Ovary (tissue), 9 donors: ENCODE data around the gene C22orf15. TPM values are rescaled to one million over a fixed set of nuclear protein-coding genes. Genes with fewer than 3 reads are reported as not detected.

ENCODE experiments used
- DNase-seq, 5 donors: peaks; one replicate each; pipeline ENCODE4 v3.0.0-alpha.2; 2019 to 2020
- H3K27ac ChIP-seq, 2 donors: fragments of 200-600 bp; one replicate each; pipeline versions ENCODE4 v1.5.1 to v1.8.0; 2019 to 2022
- H3K27me3 ChIP-seq: fragments of 200-600 bp; one replicate; pipeline ENCODE4 v1.8.0; 2022
- H3K36me3 ChIP-seq: fragments of 200-600 bp; sonication (generic); one replicate; pipeline ENCODE4 v1.5.1; 2019
- H3K4me1 ChIP-seq: one replicate; pipeline ENCODE4 v1.8.1; 2013; ENCODE audit warnings: mild to moderate bottlenecking, moderate library complexity; ENCODE audit not compliant: insufficient read depth
- H3K4me3 ChIP-seq: fragments of 200-600 bp; sonication (generic); one replicate; pipeline ENCODE4 v1.5.1; 2017
- H3K9me3 ChIP-seq, 2 donors: fragments of 200-600 bp in 1 of 2; sonication (generic) in 1 of 2; one replicate each; pipeline versions ENCODE4 v1.5.1 to v1.8.1; 2013 to 2019; ENCODE audit warnings: mild to moderate bottlenecking in 1 of 2, moderate library complexity in 1 of 2
- CTCF ChIP-seq, 3 donors: fragments of 450-650 bp in 2 of 3; fragments of 200-600 bp in 1 of 3; IDR thresholded peaks; one replicate each; pipeline versions ENCODE4 v1.5.1 to v1.8.0; 2016 to 2022; ENCODE audit warnings: antibody characterized with exemption in 3 of 3, mild to moderate bottlenecking in 1 of 3
- EP300 ChIP-seq: sonication (generic); formaldehyde crosslinking; IDR thresholded peaks from one replicate; pipeline ENCODE4 v1.6.1; 2017; ENCODE audit warnings: antibody characterized with exemption
- POLR2A ChIP-seq: fragments of 450-650 bp; IDR thresholded peaks from one replicate; pipeline ENCODE4 v1.6.1; 2017; ENCODE audit warnings: antibody characterized with exemption, mild to moderate bottlenecking, moderate library complexity
- WGBS, 3 donors: extraction: QIAGEN DNeasy Blood & Tissue Kit in 1 of 3; methylation state at CpG; one replicate each; pipeline versions ENCODE4 v1.1.5 to v1.1.7; 2013 to 2017; 5-methylcytosine and 5-hydroxymethylcytosine counted together
- intact Hi-C, 4 donors: fragments of 100-400 bp; cut with DNase I; formaldehyde crosslinking; loops; one replicate each; pipeline versions ENCODE4 v1.11.0 to v1.15.1; 2022 to 2023
- polyA plus RNA-seq, 2 donors: library from polyadenylated mRNA; stranded (reverse); fragments of 200-250 nt in 1 of 2; fragments of 350-450 nt in 1 of 2; fragmentation: Illumina TruSeq in 1 of 2; extraction: RNeasy Lipid Tissue Mini Kit (QIAGEN cat#74804) in 1 of 2; gene quantifications; one replicate each; pipeline ENCODE4 v1.2.3, GENCODE V29; 2013 to 2014
- total RNA-seq, 7 donors: library from RNA; depleted of rRNA in 2 of 7; stranded (reverse); fragments of >200 nt in 2 of 7; fragmentation: NEBNext Ultra II Directional in 3 of 7; extraction: Animal tissue kit (Norgen Biotek cat#: 25700) in 3 of 7; gene quantifications; one replicate each; pipeline versions ENCODE4 v1.1.0 to v1.2.4, GENCODE V29; 2016 to 2023
- donor health status: DM: no; HTN: no; CAD: no; lungs with moderate emphysema.
- donor health status: DM: no; HTN: no; CAD: no.
- donor health status: Bipolar disorder and iron deficiency.
- donor health status: DM: yes; HTN: yes; CAD: no.
- donor health status: DM: no; HTN: no; CAD: no.
- donor health status: DM: yes; HTN: yes; CAD: no.

C22orf15 gene
- total and polyA plus RNA-seq, 9 donors, result 0.28 to 6.5 (median 0.77) TPM

GRCh38 chr22:23715806-23716375 lies 46.9 kb upstream of the C22orf15 start:
- Histone ChIP-seq H3K27ac (peak overlapping the region; percentile 38 to 53), H3K4me3 (peak overlapping the region; percentile 79), H3K4me1 (peaks cover 5% of the 10 kb centered on the region), H3K36me3 (no peaks in the 10 kb centered on the region), H3K27me3 (no peaks in the 10 kb centered on the region), H3K9me3 (no peaks in the 10 kb centered on the region)
- peak; percentile 21 to 52 (median 42) for DNase-seq
- intact Hi-C loops, result no loop called here
- TF ChIP-seq EP300, result no peak
- TF ChIP-seq POLR2A, result no peak
- TF ChIP-seq CTCF (IDR thresholded peaks at IDR 0.05), result no peak
- WGBS, 3 donors, result 38 to 53% (median 39%) methylated on average over 18 of the region's 18 CpGs

- TF ChIP-seq EP300 (no peak), POLR2A (peak; percentile 68), CTCF (IDR thresholded peaks at IDR 0.05) (peak in 1 of 3 donors; percentile 20)
- intact Hi-C loops, result no loop called here
Observed at GRCh38 chr22:23716811-23717801, 45.7 kb upstream of the C22orf15 start.

GRCh38 chr22:23718371-23719165 lies 44.2 kb upstream of the C22orf15 start:
- H3K9me3 ChIP-seq, result no peaks in the 10 kb centered on the region
- no peak overlapping the region for H3K4me3 ChIP-seq

More at GRCh38 chr22:23716811-23717801, 45.7 kb upstream of the C22orf15 start:
- peak overlapping the region; percentile 31 to 64 for H3K27ac ChIP-seq
- peaks cover 5% of the 10 kb centered on the region for H3K4me1 ChIP-seq
- no peaks in the 10 kb centered on the region for H3K27me3 ChIP-seq
- peak overlapping the region; percentile 79 for H3K4me3 ChIP-seq
- WGBS, 3 donors, result 2 to 4% (median 2%) methylated on average over 77 to 84 of the region's 84 CpGs
- no peaks in the 10 kb centered on the region for H3K36me3 ChIP-seq
- no peaks in the 10 kb centered on the region for H3K9me3 ChIP-seq
- DNase-seq, result peak; percentile 88 to 92 (median 91)

More at GRCh38 chr22:23718371-23719165, 44.2 kb upstream of the C22orf15 start:
- intact Hi-C loops, result no loop called here
- WGBS, 3 donors, result 85 to 87% (median 85%) methylated on average over 17 of the region's 17 CpGs
- H3K27ac ChIP-seq, result no peak overlapping the region
- no peak for DNase-seq
- H3K27me3 ChIP-seq, result no peaks in the 10 kb centered on the region
- H3K4me1 ChIP-seq, result peaks cover 5% of the 10 kb centered on the region
- no peaks in the 10 kb centered on the region for H3K36me3 ChIP-seq
- TF ChIP-seq EP300, result no peak
- no peak for TF ChIP-seq CTCF (IDR thresholded peaks at IDR 0.05)
- TF ChIP-seq POLR2A, result no peak
